ENCODE data around the gene MAP4K2. TPM values are rescaled to one million over a fixed set of nuclear protein-coding genes. Genes with fewer than 3 reads are reported as not detected.

Gene MAP4K2
- polyA plus RNA-seq, 1 of the 3 experiments (the other 2 are of a cell fraction): 20.0 TPM

DNA sequence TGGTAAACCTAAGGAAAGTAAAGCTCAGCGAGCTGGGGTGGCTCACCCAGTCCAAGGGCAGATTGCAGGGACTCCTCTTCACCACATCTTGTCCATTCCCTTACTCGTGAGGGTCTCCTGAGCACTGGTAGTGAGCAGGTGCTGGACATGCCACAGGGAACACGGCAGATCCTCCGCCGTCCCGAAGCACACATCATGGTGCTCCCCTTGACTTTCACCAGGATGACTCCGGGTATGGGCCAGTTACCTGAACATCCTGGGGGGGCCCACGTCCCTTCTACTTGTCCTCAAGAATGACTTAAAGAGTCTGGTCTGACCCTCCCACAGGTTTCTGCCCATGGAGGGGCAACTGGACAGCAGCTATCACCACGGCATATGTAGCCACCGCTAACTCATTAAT, 16.7 kb downstream of the MAP4K2 start:
- Histone ChIP-seq H3K9ac (no peak overlapping the region), H3K4me1 (ENCODE audit: control insufficient read depth in 1 of 2, insufficient read depth in 2 of 2, low read depth in 1 of 2, low read length in 1 of 2) (no peaks in the 10 kb centered on the region), H3F3A (replicated peaks; ENCODE audit: insufficient read depth) (peaks cover 19% of the 10 kb centered on the region), H3K4me2 (no peak overlapping the region), H3K79me2 (ENCODE audit: insufficient read depth) (no peaks in the 10 kb centered on the region), H3K9me2 (no peaks in the 10 kb centered on the region), H3K27me3 (ENCODE audit: insufficient read depth) (no peaks in the 10 kb centered on the region), H3K36me3 (replicated peaks in 1 of 2; ENCODE audit: control insufficient read depth in 1 of 2, insufficient read depth in 2 of 2, low read length in 1 of 2) (peaks cover 0 to 9% of the 10 kb centered on the region in 2 experiments), H4K20me1 (ENCODE audit: insufficient read depth) (no peaks in the 10 kb centered on the region), H2AFZ (ENCODE audit: low read depth) (no peak overlapping the region), H3K4me3 (ENCODE audit: low read depth in 2 of 2, low read length in 1 of 2) (no peak overlapping the region), H3K27ac (ENCODE audit: low read depth in 2 of 2, low read length in 1 of 2) (no peak overlapping the region), H3K9me3 (no peaks in the 10 kb centered on the region)
- no peak for DNase-seq
- ChIA-PET POLR2A (no interaction called here), CTCF (interaction anchor here (0.6 to 3.4 kb wide), 11 partner anchors 11 to 99 kb away, joined by 3 to 20 read pairs (median 4); partner anchors contain the start of genes CDC42BPG, EHD1, MAP4K2 and MEN1)
- WGBS (ENCODE audit: low lambda C conversion rate): 84% methylated on average over 10 of the region's 10 CpGs
- TF ChIP-seq ZBTB33 (IDR thresholded peaks at IDR 0.05; ENCODE audit: borderline replicate concordance, low read depth) (no peak), MEF2A (IDR thresholded peaks at IDR 0.05; ENCODE audit: borderline replicate concordance, low read depth) (no peak), ELF1 (IDR thresholded peaks at IDR 0.05) (no peak), RFX5 (IDR thresholded peaks at IDR 0.05; ENCODE audit: low read length) (no peak), CHD2 (IDR thresholded peaks at IDR 0.05; ENCODE audit: low read length, partially characterized antibody) (no peak), MAX (IDR thresholded peaks at IDR 0.05; ENCODE audit: low read depth) (no peak), RXRA (IDR thresholded peaks at IDR 0.05; ENCODE audit: borderline replicate concordance, low read depth) (no peak), SMC3 (IDR thresholded peaks at IDR 0.05; ENCODE audit: low read depth, low read length) (no peak), PBX3 (IDR thresholded peaks at IDR 0.05) (no peak), TAF1 (IDR thresholded peaks at IDR 0.05; ENCODE audit: borderline replicate concordance, low read depth, low read length) (no peak), MXI1 (IDR thresholded peaks at IDR 0.05; ENCODE audit: low read depth, low read length) (no peak), SIN3A (IDR thresholded peaks at IDR 0.05; ENCODE audit: borderline replicate concordance, low read depth, low read length) (no peak), NRF1 (IDR thresholded peaks at IDR 0.05; ENCODE audit: low read depth, low read length) (no peak), FOXM1 (IDR thresholded peaks at IDR 0.05; ENCODE audit: low read depth) (no peak)
- TF ChIP-seq, protein P1, sequence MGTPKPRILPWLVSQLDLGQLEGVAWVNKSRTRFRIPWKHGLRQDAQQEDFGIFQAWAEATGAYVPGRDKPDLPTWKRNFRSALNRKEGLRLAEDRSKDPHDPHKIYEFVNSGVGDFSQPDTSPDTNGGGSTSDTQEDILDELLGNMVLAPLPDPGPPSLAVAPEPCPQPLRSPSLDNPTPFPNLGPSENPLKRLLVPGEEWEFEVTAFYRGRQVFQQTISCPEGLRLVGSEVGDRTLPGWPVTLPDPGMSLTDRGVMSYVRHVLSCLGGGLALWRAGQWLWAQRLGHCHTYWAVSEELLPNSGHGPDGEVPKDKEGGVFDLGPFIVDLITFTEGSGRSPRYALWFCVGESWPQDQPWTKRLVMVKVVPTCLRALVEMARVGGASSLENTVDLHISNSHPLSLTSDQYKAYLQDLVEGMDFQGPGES (IDR thresholded peaks at IDR 0.05; ENCODE audit: low read depth, low read length): no peak
